Neural progenitor cell (in vitro differentiated cells): Measurements from ENCODE around the gene LHX4.

ENCODE experiments used
- EZH2 ChIP-seq: fragments of 200-600 bp; sonication (generic); IDR thresholded peaks from 2 replicates; pipeline ENCODE4 v1.6.1; 2017; ENCODE audit warnings: antibody characterized with exemption, mild to moderate bottlenecking, moderate library complexity
- TF ChIP-seq, protein P1 (sequence below): fragments of 200-600 bp; sonication (generic); IDR thresholded peaks from 2 replicates; pipeline ENCODE4 v1.5.1; 2017; ENCODE audit warnings: antibody characterized with exemption, mild to moderate bottlenecking

- TF ChIP-seq, protein P1, sequence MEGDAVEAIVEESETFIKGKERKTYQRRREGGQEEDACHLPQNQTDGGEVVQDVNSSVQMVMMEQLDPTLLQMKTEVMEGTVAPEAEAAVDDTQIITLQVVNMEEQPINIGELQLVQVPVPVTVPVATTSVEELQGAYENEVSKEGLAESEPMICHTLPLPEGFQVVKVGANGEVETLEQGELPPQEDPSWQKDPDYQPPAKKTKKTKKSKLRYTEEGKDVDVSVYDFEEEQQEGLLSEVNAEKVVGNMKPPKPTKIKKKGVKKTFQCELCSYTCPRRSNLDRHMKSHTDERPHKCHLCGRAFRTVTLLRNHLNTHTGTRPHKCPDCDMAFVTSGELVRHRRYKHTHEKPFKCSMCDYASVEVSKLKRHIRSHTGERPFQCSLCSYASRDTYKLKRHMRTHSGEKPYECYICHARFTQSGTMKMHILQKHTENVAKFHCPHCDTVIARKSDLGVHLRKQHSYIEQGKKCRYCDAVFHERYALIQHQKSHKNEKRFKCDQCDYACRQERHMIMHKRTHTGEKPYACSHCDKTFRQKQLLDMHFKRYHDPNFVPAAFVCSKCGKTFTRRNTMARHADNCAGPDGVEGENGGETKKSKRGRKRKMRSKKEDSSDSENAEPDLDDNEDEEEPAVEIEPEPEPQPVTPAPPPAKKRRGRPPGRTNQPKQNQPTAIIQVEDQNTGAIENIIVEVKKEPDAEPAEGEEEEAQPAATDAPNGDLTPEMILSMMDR, result no peak
- no peak for TF ChIP-seq EZH2
These were observed 36.5 kb downstream of the LHX4 start for GRCh38 chr1:180266275-180267210.
